HG03342 (cell line): ENCODE data around the gene PTTG1.

Experiments
- ATAC-seq: cut with Tn5 transposase; IDR thresholded peaks from one replicate; pipeline ENCODE4 v1.9.1; 2021; ENCODE audit warnings: mild to moderate bottlenecking, moderate library complexity; ENCODE audit not compliant: unreplicated experiment

PTTG1 gene

DNA sequence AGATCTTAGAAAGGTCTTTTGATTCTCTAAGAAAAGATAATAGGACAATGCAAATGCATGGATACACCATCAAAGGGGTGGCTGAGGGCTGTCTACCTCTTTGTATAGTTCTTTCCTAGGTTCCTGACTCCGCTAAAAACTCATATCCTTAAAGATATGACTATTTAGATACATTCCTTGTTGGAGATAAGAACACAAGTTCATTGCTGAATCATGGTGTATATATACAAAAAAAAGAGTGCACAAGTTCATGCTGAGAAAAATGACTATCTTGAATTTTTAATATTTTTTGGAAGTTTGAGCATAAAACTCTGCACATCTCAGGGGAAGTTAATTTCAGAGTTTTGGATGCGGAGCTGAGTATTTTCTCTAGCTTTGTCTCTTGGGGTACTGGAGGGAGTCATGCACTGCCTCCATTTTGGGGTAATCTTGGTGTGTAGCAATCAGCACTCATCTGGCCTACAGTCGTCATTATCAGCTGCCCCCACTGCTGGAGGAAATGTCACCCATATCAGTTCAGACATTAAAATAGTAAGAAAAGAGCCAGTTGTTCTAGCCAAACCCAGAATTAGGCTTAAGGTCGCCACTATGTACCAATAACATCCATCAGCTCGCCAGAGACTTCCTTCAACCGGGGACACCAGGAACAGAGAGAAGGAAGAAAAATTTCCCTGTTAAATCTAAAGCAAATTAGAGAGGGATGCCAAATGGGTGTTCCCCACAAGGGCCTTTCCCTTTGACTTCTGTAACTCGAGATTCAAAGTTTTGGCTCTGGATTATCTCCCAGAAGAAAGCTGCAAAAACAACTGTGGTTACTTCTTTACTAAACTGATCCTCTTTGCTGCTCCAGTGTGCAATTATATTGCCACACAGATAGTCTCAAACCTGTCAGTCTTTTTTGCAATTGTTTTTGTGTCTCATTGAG lies 49.0 kb downstream of the PTTG1 start:
- ATAC-seq: no peak

DNA sequence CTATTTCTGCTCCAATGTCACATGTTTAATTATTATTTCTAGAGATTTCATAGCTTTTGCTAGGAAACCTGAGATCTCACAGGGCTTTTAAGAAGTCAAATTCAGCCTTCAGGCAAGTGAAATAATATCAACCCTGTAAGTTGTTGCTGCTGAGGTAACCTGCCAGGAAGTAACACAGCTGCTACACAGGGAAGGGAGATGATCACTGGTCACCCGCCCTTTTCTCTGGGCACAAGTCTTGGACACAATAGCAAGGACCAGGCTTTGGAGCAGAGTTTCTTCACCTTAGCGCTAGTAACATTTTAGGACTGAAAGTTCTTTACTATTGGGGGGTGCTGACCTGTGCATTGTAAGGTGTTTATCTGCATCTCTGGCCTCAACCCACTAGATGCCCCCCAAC lies 50.1 kb downstream of the PTTG1 start:
- ATAC-seq: no peak

DNA sequence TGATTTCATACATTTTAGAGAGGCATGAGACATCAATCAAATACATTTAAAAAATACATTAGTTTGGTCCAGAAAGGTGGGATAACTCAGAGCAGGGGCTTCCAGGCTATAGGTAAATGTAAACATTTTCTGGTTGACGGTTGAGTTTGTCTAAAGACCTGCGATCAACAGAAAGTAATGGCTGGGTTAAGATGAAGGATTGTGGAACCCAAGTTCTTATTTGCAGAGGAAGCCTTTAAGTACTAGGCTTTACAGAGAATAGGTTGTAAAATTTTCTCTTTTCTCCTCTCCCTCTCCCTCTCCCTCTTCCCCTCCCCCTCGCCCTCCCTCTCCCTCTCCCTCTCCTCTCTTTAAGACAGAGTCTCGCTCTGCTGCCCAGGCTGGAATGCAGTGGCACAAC lies 50.8 kb downstream of the PTTG1 start:
- ATAC-seq: no peak

DNA sequence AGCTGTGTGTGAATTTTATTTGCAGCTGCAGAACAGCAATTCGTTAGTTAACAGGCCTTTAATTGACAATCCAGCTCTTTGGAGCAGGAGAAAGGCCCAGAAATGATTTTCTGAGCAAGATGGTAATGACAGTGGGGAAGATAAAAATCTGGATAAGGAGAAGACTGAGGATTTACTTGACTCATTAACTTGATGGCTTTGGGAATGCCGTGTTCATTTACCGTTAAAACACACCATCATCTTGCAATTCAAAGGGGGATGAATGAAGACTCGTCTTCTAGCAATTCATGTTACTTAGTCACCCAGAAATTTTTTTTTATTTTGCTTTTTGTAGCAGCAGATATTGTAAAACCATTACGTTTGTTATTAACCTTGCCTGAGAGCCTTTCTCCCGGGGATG lies 52.0 kb downstream of the PTTG1 start:
- ATAC-seq: no peak

DNA sequence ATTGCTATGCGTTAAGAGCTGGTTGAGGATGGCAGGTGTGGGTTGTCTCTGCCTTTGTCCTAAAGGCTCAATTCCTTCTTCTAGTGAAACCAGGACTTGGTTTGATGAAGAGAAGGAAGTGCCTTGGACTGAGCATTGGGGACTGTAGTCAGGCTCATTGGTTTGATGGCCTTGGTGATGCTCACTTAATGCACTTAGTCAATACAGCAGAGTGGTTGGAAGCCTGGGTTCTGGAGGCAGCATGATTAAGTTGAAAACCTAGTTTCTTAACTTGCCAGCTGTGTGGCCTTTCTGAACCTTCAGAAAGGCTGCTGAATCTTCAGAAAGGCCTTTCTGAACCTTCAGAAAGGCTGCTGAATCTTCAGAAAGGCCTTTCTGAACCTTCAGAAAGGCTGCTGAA lies 52.4 kb downstream of the PTTG1 start:
- ATAC-seq: no peak

DNA sequence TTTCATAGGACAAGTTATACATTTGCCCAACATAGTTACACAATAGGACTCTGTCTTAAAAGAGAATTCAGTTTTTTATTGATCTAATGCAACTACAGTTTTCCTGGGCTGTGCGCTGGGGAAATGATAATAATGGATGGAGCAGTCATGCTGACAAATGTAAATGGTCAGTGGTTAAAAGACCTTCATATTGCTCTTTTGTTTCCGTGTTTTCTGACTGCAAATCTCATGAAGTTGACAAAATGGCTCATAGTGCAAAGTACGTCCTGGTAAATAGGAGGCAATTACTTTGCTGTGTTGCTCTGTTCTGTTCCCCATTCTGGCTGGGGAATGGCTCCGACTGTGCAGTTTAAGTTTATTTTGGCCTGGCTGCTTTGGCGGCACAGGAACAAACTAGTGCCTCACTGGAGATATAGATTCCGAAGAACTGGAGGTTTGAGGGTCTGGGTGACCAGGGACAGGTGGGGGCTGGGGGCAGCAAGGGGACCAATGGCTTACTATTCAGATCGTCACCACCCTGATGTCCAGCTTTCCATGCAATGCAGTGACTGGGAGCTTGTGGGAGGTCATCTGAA lies 54.3 kb downstream of the PTTG1 start:
- ATAC-seq: no peak

DNA sequence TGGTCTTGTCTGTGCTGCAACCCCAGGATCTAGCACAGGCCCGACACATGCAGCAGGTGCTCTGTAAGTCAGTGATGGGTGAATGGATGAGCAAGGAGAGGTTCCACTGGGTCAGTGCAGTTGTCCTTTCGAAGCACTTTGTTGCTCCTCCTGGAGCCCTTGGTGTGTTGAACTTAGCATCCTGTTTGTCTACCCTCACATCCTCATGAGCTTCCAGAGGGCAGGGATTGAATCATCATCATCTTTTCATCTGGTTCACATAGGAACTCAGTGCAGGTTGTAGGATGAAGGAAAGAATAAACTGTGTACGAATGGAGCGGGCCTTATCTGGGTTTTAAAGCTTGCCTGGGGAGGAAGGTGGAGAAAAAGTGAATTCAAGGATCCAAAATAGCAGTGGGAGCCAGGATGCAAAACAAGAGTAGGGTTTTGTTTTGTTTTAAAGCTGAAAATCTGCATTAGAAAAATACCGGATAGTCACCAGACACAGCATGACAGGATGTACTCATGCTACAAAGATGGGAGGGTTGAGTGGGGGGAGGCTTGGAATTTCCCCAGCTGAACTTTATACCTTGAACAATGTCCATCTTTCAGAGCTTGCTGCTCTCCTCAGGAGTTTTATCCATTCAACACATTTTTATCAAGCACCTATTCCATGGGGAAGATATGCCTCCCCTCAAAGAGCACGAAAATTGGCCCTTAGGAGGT lies 55.8 kb downstream of the PTTG1 start:
- no peak for ATAC-seq

DNA sequence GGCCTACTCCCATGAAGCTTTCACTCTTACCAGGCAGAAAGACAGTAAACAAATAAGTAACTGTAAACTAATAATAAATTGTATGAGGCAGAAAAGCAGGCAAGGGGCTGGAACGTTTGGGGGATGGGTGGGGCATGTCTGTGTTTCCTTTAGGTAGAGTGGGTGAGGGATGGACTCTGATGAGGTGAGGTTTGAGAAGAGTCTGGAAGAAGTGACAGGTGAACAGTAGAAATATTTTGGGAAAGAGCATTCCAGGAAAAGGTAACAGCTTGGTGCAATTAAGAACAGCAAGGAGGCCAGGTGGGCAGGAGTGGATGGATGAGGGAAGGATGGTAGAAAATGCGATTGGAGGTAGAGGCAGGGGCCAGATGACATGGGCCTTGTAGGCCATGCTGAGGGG lies 56.5 kb downstream of the PTTG1 start:
- no peak for ATAC-seq
